GM23248 (cell line): ENCODE data around the gene MAN1C1. TPM values are rescaled to one million over a fixed set of nuclear protein-coding genes. Genes with fewer than 3 reads are reported as not detected.
"Not testable (repeated sequence)": the region's sequence is repeated elsewhere in the genome, so short reads cannot be mapped to it uniquely, and the experiment has no call there.

Source experiments
- DNase-seq: peaks from one replicate; pipeline ENCODE4 v3.0.0-alpha.2; 2015
- H2AFZ ChIP-seq: fragments of 200-600 bp; sonication (generic); 2 replicates; pipeline ENCODE4 v1.6.1; 2016; ENCODE audit warnings: antibody characterized with exemption
- H3F3A ChIP-seq: fragments of 200-600 bp; sonication (generic); 2 replicates; pipeline ENCODE4 v1.6.1; 2016; ENCODE audit warnings: mild to moderate bottlenecking, antibody characterized with exemption, mixed run types; ENCODE audit not compliant: insufficient read depth
- H3K27ac ChIP-seq: fragments of 200-600 bp; sonication (generic); 2 replicates; pipeline ENCODE4 v1.5.1; 2016; ENCODE audit warnings: mild to moderate bottlenecking
- H3K27me3 ChIP-seq: fragments of 200-600 bp; sonication (generic); replicated peaks from 2 replicates; pipeline ENCODE4 v1.6.1; 2016; ENCODE audit warnings: mild to moderate bottlenecking; ENCODE audit not compliant: insufficient read depth
- H3K36me3 ChIP-seq: fragments of 200-600 bp; sonication (generic); 2 replicates; pipeline ENCODE4 v1.6.1; 2016; ENCODE audit warnings: low read depth, mild to moderate bottlenecking
- H3K4me1 ChIP-seq: fragments of 200-600 bp; sonication (generic); 2 replicates; pipeline ENCODE4 v1.6.1; 2016; ENCODE audit warnings: mild to moderate bottlenecking; ENCODE audit not compliant: insufficient read depth
- H3K4me2 ChIP-seq: fragments of 200-600 bp; sonication (generic); one replicate; pipeline ENCODE4 v1.6.1; 2016; ENCODE audit warnings: mild to moderate bottlenecking; ENCODE audit not compliant: unreplicated experiment
- H3K4me3 ChIP-seq: fragments of 200-600 bp; sonication (generic); 2 replicates; pipeline ENCODE4 v1.5.1; 2016; ENCODE audit warnings: mild to moderate bottlenecking
- H3K79me2 ChIP-seq: fragments of 200-600 bp; sonication (generic); 2 replicates; pipeline ENCODE4 v1.6.1; 2016; ENCODE audit warnings: mild to moderate bottlenecking; ENCODE audit not compliant: insufficient read depth
- H3K9ac ChIP-seq: fragments of 200-600 bp; sonication (generic); 2 replicates; pipeline ENCODE4 v1.6.1; 2016; ENCODE audit warnings: mild to moderate bottlenecking
- H3K9me2 ChIP-seq: fragments of 200-600 bp; sonication (generic); 2 replicates; pipeline ENCODE4 v1.6.1; 2016; ENCODE audit warnings: mixed run types, mild to moderate bottlenecking, moderate library complexity; ENCODE audit not compliant: insufficient read depth
- H3K9me3 ChIP-seq: fragments of 200-600 bp; sonication (generic); one replicate; pipeline ENCODE4 v1.6.1; 2017; ENCODE audit warnings: low read depth
- H4K20me1 ChIP-seq: fragments of 200-600 bp; sonication (generic); 2 replicates; pipeline ENCODE4 v1.6.0; 2016; ENCODE audit not compliant: insufficient read depth
- EZH2 ChIP-seq: fragments of 200-600 bp; sonication (generic); IDR thresholded peaks from 2 replicates; pipeline ENCODE4 v1.6.1; 2018; ENCODE audit warnings: antibody characterized with exemption, mild to moderate bottlenecking; ENCODE audit not compliant: insufficient read depth, poor library complexity, severe bottlenecking
- EZH2phosphoT487 ChIP-seq: fragments of 200-600 bp; sonication (generic); IDR thresholded peaks from 2 replicates; pipeline ENCODE4 v1.6.1; 2018; ENCODE audit warnings: antibody characterized with exemption, moderate library complexity, mild to moderate bottlenecking, low read depth; ENCODE audit not compliant: insufficient read depth
- WGBS, 2 experiments: methylation state at CpG; one replicate each; pipeline ENCODE4 v1.1.6; 2015 to 2017; ENCODE audit warnings: low lambda C conversion rate in 2 of 2, low coverage in 1 of 2; ENCODE audit errors: missing lambda C conversion rate in 2 of 2; 5-methylcytosine and 5-hydroxymethylcytosine counted together
- in situ Hi-C: fragments of 300-500 bp; cut with MboI; formaldehyde crosslinking; loops from 2 replicates; pipeline ENCODE4 v1.15.0; 2020
- polyA plus RNA-seq: library from polyadenylated mRNA; unstranded; fragments of >200 nt; fragmentation: Nextera tagmentation; extraction: Ambion mirVana; gene quantifications from 2 replicates; pipeline ENCODE4 v1.2.1, GENCODE V29; 2016
- total RNA-seq: library from RNA; depleted of rRNA; stranded (reverse); fragments of >200 nt; shearing (Covaris generic); gene quantifications from 2 replicates; pipeline ENCODE4 v1.2.3, GENCODE V29; 2014

The MAN1C1 gene
- total and polyA plus RNA-seq, 2 experiments from 2014 or later: 0.29 to 1.1 TPM

DNA sequence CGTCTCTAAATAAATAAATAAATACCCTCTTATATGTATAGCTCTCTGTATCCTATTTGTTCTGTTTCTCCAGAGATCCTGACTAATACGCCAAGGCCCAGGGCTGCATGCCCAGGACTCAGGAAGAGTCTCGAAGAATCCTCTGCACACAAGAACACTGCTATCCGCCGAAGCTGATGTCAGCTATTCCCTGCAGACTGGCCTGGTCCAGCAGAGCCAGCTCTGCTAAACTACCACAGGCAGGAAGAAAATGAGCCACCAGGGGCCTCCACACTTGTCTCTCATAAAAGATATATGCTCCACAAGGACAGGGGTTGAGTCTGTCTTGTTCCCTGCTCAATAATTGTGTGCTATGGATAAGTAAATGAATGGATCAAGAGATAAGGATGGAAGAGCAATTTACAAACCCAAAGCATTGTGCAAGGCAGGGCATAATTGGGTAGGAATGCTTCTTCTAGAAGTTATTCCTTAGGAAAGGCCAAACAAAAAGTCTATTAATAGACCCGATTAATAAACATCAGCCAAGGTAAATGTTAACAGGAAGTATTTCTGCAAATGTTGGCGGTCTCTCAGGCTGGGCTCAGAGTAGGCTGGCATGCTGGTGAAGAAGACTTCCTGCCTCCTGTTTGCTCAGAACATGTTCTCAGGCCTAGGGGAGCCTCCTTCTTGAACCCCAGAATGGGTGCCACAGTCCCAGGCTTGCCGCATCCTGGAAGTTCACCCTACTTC, 26.3 kb upstream of the MAN1C1 start:
- H3K4me3 ChIP-seq: no peak overlapping the region
- no peaks in the 10 kb centered on the region for H3F3A ChIP-seq
- H3K9me3 ChIP-seq: no peaks in the 10 kb centered on the region
- no peak for TF ChIP-seq EZH2
- TF ChIP-seq EZH2phosphoT487: no peak
- peak; percentile 49 for DNase-seq
- no peaks in the 10 kb centered on the region for H4K20me1 ChIP-seq
- no peaks in the 10 kb centered on the region for H3K9me2 ChIP-seq
- no peak overlapping the region for H3K9ac ChIP-seq
- no peaks in the 10 kb centered on the region for H3K36me3 ChIP-seq
- no peak overlapping the region for H2AFZ ChIP-seq
- H3K4me2 ChIP-seq: no peak overlapping the region
- no peak overlapping the region for H3K27ac ChIP-seq
- no peaks in the 10 kb centered on the region for H3K27me3 ChIP-seq
- 57 to 58% methylated on average over 8 of the region's 8 CpGs for WGBS, 2 experiments
- in situ Hi-C loops: no loop called here
- H3K4me1 ChIP-seq: no peaks in the 10 kb centered on the region
- no peaks in the 10 kb centered on the region for H3K79me2 ChIP-seq

DNA sequence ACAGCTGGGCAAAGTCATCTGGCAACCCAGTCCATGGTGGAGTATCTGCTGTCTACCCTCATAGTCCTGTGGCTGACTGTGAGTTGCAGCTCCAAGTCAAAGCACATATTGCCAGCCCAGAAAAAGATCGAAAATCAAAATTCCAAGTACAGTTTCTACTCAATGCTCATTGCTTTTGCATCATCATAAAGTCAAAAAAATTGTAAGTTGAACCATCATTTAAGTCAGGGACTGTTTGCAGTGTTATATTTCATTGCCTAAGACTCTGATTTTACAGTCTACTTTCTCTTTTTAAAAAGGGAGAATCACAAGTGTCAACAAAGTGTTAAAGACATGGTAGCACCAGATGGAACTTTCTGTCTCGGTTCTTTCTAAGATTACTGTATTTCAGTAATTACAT, 22.7 kb upstream of the MAN1C1 start:
- in situ Hi-C loops: no loop called here
- no peaks in the 10 kb centered on the region for H3K4me1 ChIP-seq

DNA sequence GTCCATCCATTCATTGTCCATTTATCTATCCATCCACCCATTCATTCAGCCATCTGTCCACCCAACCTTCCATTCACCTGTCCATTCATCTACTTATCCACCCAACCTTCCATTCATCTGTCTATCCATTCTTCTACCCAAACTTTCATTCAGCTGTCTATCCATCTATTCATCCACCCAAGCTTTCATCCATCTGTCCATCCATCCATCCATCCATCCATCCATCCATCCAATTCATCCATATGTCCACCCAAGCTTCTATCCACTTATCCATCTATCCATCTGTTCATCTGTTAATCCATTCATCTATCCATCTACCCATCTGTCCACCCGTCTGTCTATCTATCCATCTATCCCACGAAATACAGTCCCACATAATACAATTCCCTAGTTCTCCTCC, 21.6 kb upstream of the MAN1C1 start:
- DNase-seq: no peak
- Histone ChIP-seq H3K4me1 (no peaks in the 10 kb centered on the region), H4K20me1 (no peaks in the 10 kb centered on the region), H3F3A (no peaks in the 10 kb centered on the region), H3K9me2 (no peaks in the 10 kb centered on the region), H3K9ac (no peak overlapping the region), H3K27ac (no peak overlapping the region), H3K27me3 (no peaks in the 10 kb centered on the region), H3K9me3 (no peaks in the 10 kb centered on the region), H3K4me3 (no peak overlapping the region), H3K79me2 (no peaks in the 10 kb centered on the region), H3K36me3 (no peaks in the 10 kb centered on the region), H2AFZ (no peak overlapping the region), H3K4me2 (no peak overlapping the region)
- in situ Hi-C loops: no loop called here
- WGBS, 2 experiments: 18 to 19% methylated on average over 2 of the region's 2 CpGs
- TF ChIP-seq EZH2phosphoT487: no peak
- no peak for TF ChIP-seq EZH2

More for the DNA sequence above, 22.7 kb upstream of the MAN1C1 start:
- DNase-seq: no peak
- WGBS, 2 experiments: 16 to 17% methylated on average over 2 of the region's 2 CpGs
- Histone ChIP-seq H3K27me3 (no peaks in the 10 kb centered on the region), H3K4me3 (no peak overlapping the region), H3K9me3 (no peaks in the 10 kb centered on the region), H2AFZ (no peak overlapping the region), H3K4me2 (no peak overlapping the region), H3K9me2 (no peaks in the 10 kb centered on the region), H3K9ac (no peak overlapping the region), H3K27ac (no peak overlapping the region), H3F3A (no peaks in the 10 kb centered on the region), H3K79me2 (no peaks in the 10 kb centered on the region), H4K20me1 (no peaks in the 10 kb centered on the region), H3K36me3 (no peaks in the 10 kb centered on the region)
- no peak for TF ChIP-seq EZH2
- no peak for TF ChIP-seq EZH2phosphoT487

DNA sequence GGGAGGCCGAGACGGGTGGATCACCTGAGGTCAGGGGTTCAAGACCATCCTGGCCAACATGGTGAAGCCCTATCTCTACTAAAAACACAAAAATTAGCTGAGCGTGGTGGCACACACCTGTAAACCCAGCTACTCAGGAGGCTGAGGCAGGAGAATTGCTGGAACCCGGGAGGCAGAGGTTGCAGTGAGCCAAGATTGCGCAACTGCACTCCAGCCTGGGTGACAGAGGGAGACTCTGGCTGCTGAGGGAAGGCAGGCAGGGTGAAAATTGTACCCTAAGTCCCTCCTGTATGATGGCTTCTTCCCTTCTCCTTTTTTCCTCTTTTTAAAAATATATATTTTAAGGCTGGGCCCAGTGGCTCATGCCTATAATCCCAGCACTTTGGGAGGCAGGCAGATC, 19.9 kb upstream of the MAN1C1 start:
- H3K4me3 ChIP-seq, in situ Hi-C loops, H3K79me2 ChIP-seq, H2AFZ ChIP-seq, H3K9ac ChIP-seq, H3K4me1 ChIP-seq, DNase-seq, H3K27me3 ChIP-seq, H3K9me3 ChIP-seq, H3F3A ChIP-seq, H3K27ac ChIP-seq, H3K9me2 ChIP-seq, H4K20me1 ChIP-seq, H3K4me2 ChIP-seq, H3K36me3 ChIP-seq: not testable (repeated sequence)
- 73 to 83% methylated on average over 5 of the region's 5 CpGs for WGBS, 2 experiments

DNA sequence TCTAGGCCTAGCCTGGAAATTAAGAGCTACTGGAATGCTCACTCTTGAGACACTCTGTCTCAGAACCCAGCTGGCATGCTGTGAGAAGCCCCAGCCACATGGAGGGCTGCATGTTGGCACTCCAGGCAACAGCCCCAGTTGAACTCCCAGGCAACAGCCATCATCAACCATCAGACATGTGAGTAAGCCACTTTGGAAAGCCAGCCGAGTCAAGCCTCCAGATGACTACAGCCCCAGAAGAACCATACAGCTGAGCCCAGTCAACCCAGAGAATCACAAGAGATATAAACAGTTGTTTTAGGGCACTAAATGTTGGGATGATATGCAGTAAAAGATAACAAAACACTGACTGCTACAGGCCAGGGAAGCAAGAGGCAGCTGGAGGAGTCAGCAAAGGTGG, 17.7 kb upstream of the MAN1C1 start:
- Histone ChIP-seq H3K27ac (no peak overlapping the region), H3K4me2 (no peak overlapping the region), H3K9me2 (no peaks in the 10 kb centered on the region), H3K79me2 (no peaks in the 10 kb centered on the region), H3K27me3 (no peaks in the 10 kb centered on the region), H3K4me1 (no peaks in the 10 kb centered on the region), H3F3A (no peaks in the 10 kb centered on the region), H3K36me3 (no peaks in the 10 kb centered on the region), H2AFZ (no peak overlapping the region), H3K9ac (no peak overlapping the region), H3K9me3 (no peaks in the 10 kb centered on the region), H4K20me1 (no peaks in the 10 kb centered on the region), H3K4me3 (no peak overlapping the region)
- no peak for TF ChIP-seq EZH2
- TF ChIP-seq EZH2phosphoT487: no peak
- 82 to 93% methylated on average over 1 of the region's 1 CpG for WGBS, 2 experiments
- DNase-seq: no peak
- in situ Hi-C loops: no loop called here
